Measurements from ENCODE around the gene WDFY2. TPM values are rescaled to one million over a fixed set of nuclear protein-coding genes. Genes with fewer than 3 reads are reported as not detected.

Gene WDFY2
- total RNA-seq, 1 donor = 10.2 TPM

GRCh38 chr13:51717786-51718398 is 133.6 kb downstream of the WDFY2 start:
- DNase-seq (ENCODE audit: low read depth) = peak; percentile 43
- no peak for TF ChIP-seq CTCF (IDR thresholded peaks at IDR 0.05; ENCODE audit: insufficient read depth, low read length)
- H3K4me3 ChIP-seq (ENCODE audit: low read depth, low read length) = no peak overlapping the region

- no peak for TF ChIP-seq CTCF (IDR thresholded peaks at IDR 0.05; ENCODE audit: insufficient read depth, low read length)
- DNase-seq (ENCODE audit: low read depth) = no peak
- no peak overlapping the region for H3K4me3 ChIP-seq (ENCODE audit: low read depth, low read length)
Observed at GRCh38 chr13:51719394-51719793, 135.1 kb downstream of the WDFY2 start.

- TF ChIP-seq CTCF (IDR thresholded peaks at IDR 0.05; ENCODE audit: insufficient read depth, low read length) = no peak
- peak; percentile 33 for DNase-seq (ENCODE audit: low read depth)
- H3K4me3 ChIP-seq (ENCODE audit: low read depth, low read length) = no peak overlapping the region
Observed at GRCh38 chr13:51721496-51721895, 137.2 kb downstream of the WDFY2 start.

GRCh38 chr13:51723529-51723928 is 139.3 kb downstream of the WDFY2 start:
- no peak overlapping the region for H3K4me3 ChIP-seq (ENCODE audit: low read depth, low read length)
- TF ChIP-seq CTCF (IDR thresholded peaks at IDR 0.05; ENCODE audit: insufficient read depth, low read length) = no peak
- no peak for DNase-seq (ENCODE audit: low read depth)

- TF ChIP-seq CTCF (IDR thresholded peaks at IDR 0.05; ENCODE audit: insufficient read depth, low read length) = no peak
- no peak overlapping the region for H3K4me3 ChIP-seq (ENCODE audit: low read depth, low read length)
- DNase-seq (ENCODE audit: low read depth) = no peak
Observed at GRCh38 chr13:51724721-51725120, 140.5 kb downstream of the WDFY2 start.

- TF ChIP-seq CTCF (IDR thresholded peaks at IDR 0.05; ENCODE audit: insufficient read depth, low read length) = no peak
- H3K4me3 ChIP-seq (ENCODE audit: low read depth, low read length) = no peak overlapping the region
- DNase-seq (ENCODE audit: low read depth) = peak; percentile 95
Observed at GRCh38 chr13:51726446-51727193, 142.4 kb downstream of the WDFY2 start.

All from fibroblast of the aortic adventitia (primary cell).